ENCODE data around the gene GJB4.

The GJB4 gene

GRCh38 chr1:34779962-34780361 lies 20.4 kb downstream of the GJB4 start:
- DNase-seq: no peak

- DNase-seq: no peak
These were observed 21.0 kb downstream of the GJB4 start for GRCh38 chr1:34780528-34780927.

- no peak for DNase-seq
These were observed 21.7 kb downstream of the GJB4 start, which contains the start of gene GJB3 for GRCh38 chr1:34781071-34781843. TSS of gene GJB3 (plus strand) at chr1:34781214. CDS start at chr1:34784763, 3,549 bp downstream.

- no peak for DNase-seq
These were observed 22.4 kb downstream of the GJB4 start for GRCh38 chr1:34781844-34782391.

- no peak for DNase-seq
These were observed 25.2 kb downstream of the GJB4 start for GRCh38 chr1:34784751-34785221.

GRCh38 chr1:34785231-34785874 lies 25.8 kb downstream of the GJB4 start:
- DNase-seq: no peak

GRCh38 chr1:34785875-34786470 lies 26.4 kb downstream of the GJB4 start:
- DNase-seq: no peak

GRCh38 chr1:34786521-34787325 lies 27.2 kb downstream of the GJB4 start:
- DNase-seq: peak; percentile 53

GRCh38 chr1:34787461-34788420 lies 28.2 kb downstream of the GJB4 start:
- DNase-seq: no peak

GRCh38 chr1:34790985-34791384 lies 31.4 kb downstream of the GJB4 start:
- no peak for DNase-seq

GRCh38 chr1:34792424-34792823 lies 32.9 kb downstream of the GJB4 start:
- no peak for DNase-seq

- DNase-seq: no peak
These were observed 33.6 kb downstream of the GJB4 start, which contains the start of gene GJA4 for GRCh38 chr1:34792868-34793727. TSS of gene GJA4 (plus strand) at chr1:34792999. CDS start at chr1:34794214, 1,215 bp downstream.

GRCh38 chr1:34794001-34794789 lies 34.7 kb downstream of the GJB4 start:
- DNase-seq: no peak

- DNase-seq: no peak
These were observed 35.2 kb downstream of the GJB4 start for GRCh38 chr1:34794790-34795180.

GRCh38 chr1:34795916-34796315 lies 36.4 kb downstream of the GJB4 start:
- no peak for DNase-seq

GRCh38 chr1:34796990-34797389 lies 37.5 kb downstream of the GJB4 start:
- DNase-seq: no peak

GRCh38 chr1:34800214-34800613 lies 40.7 kb downstream of the GJB4 start:
- DNase-seq: no peak

- DNase-seq: no peak
These were observed 44.2 kb downstream of the GJB4 start for GRCh38 chr1:34803770-34804169.

GRCh38 chr1:34806396-34806795 lies 46.9 kb downstream of the GJB4 start:
- DNase-seq: no peak
